AG09309 (cell line): ENCODE data around the gene PIK3C2G.

Experiments
- DNase-seq: peaks from one replicate; pipeline ENCODE4 v3.0.0-alpha.2; 2010; ENCODE audit warnings: low read depth
- H3K4me3 ChIP-seq: 2 replicates; pipeline ENCODE4 v1.5.1; 2011; ENCODE audit warnings: mild to moderate bottlenecking, low read depth, low read length, moderate library complexity; ENCODE audit not compliant: control insufficient read depth
- CTCF ChIP-seq: IDR thresholded peaks from 2 replicates; pipeline ENCODE4 v1.5.1; 2011; ENCODE audit warnings: mild to moderate bottlenecking, low read depth, low read length, inconsistent platforms; ENCODE audit not compliant: insufficient read depth, control insufficient read depth; ENCODE audit errors: missing control alignments

PIK3C2G gene

GRCh38 chr12:18601962-18602361, 340.6 kb downstream of the PIK3C2G start:
- no peak for TF ChIP-seq CTCF
- DNase-seq = no peak

GRCh38 chr12:18612971-18613370, 351.7 kb downstream of the PIK3C2G start:
- no peak overlapping the region for H3K4me3 ChIP-seq
- TF ChIP-seq CTCF = no peak
- DNase-seq = no peak

More at GRCh38 chr12:18601962-18602361, 340.6 kb downstream of the PIK3C2G start:
- no peak overlapping the region for H3K4me3 ChIP-seq

GRCh38 chr12:18620986-18621385, 359.7 kb downstream of the PIK3C2G start:
- no peak for TF ChIP-seq CTCF

GRCh38 chr12:18629445-18629844, 368.1 kb downstream of the PIK3C2G start:
- H3K4me3 ChIP-seq = no peak overlapping the region
- no peak for TF ChIP-seq CTCF
- DNase-seq = no peak

More at GRCh38 chr12:18620986-18621385, 359.7 kb downstream of the PIK3C2G start:
- H3K4me3 ChIP-seq = no peak overlapping the region
- no peak for DNase-seq

- no peak overlapping the region for H3K4me3 ChIP-seq
- DNase-seq = no peak
- no peak for TF ChIP-seq CTCF
Measured at GRCh38 chr12:18629916-18630315, 368.6 kb downstream of the PIK3C2G start.

GRCh38 chr12:18631339-18631738, 370.0 kb downstream of the PIK3C2G start:
- H3K4me3 ChIP-seq = no peak overlapping the region
- DNase-seq = no peak
- no peak for TF ChIP-seq CTCF

- TF ChIP-seq CTCF = no peak
- no peak overlapping the region for H3K4me3 ChIP-seq
Measured at GRCh38 chr12:18632848-18633247, 371.5 kb downstream of the PIK3C2G start.

More at GRCh38 chr12:18632848-18633247, 371.5 kb downstream of the PIK3C2G start:
- no peak for DNase-seq
